Activated CD8-positive, alpha-beta T cell treated with anti-CD3 and anti-CD28 coated beads for 36 hours (primary cell): ENCODE results near the gene NOL6. TPM values are rescaled to one million over a fixed set of nuclear protein-coding genes. Genes with fewer than 3 reads are reported as not detected.
A peak's percentile ranks its signal among the peaks of the same experiment; 100 is the strongest.

Source experiments
- ATAC-seq: fragments of 200-7000 bp; cut with Tn5 transposase; one replicate; pipeline ENCODE4 v1.10.0; 2021; ENCODE audit warnings: mild to moderate bottlenecking, moderate library complexity
- CTCF ChIA-PET: fragments of 350-600 bp; sonication (Branson Sonifier 250); formaldehyde crosslinking; loops from one replicate; lab custom pipeline; 2021; ENCODE audit warnings: antibody characterized with exemption; lab: Charles Lee
- POLR2A ChIA-PET: fragments of 350-600 bp; sonication (Branson Sonifier 250); formaldehyde crosslinking; loops from one replicate; lab custom pipeline; 2021; ENCODE audit warnings: antibody characterized with exemption; lab: Charles Lee
- DNase-seq: peaks from one replicate; pipeline ENCODE4 v3.0.0-alpha.2; 2020
- H3K27ac Mint-ChIP-seq: one replicate; pipeline ENCODE4 v1.8.0; 2021; ENCODE audit warnings: mild to moderate bottlenecking, mixed read lengths
- H3K27me3 Mint-ChIP-seq: one replicate; pipeline ENCODE4 v1.8.0; 2021; ENCODE audit warnings: mixed read lengths
- H3K36me3 Mint-ChIP-seq: one replicate; pipeline ENCODE4 v1.8.0; 2021; ENCODE audit warnings: low read depth, mixed read lengths
- H3K4me1 Mint-ChIP-seq: one replicate; pipeline ENCODE4 v1.8.0; 2021; ENCODE audit warnings: low read depth, mixed read lengths
- H3K4me3 Mint-ChIP-seq: one replicate; pipeline ENCODE4 v1.8.0; 2021; ENCODE audit warnings: mild to moderate bottlenecking, moderate library complexity, mixed read lengths
- H3K9me3 Mint-ChIP-seq: one replicate; pipeline ENCODE4 v1.8.0; 2021; ENCODE audit warnings: mixed read lengths
- CTCF ChIP-seq: fragments of 200-600 bp; IDR thresholded peaks from one replicate; pipeline ENCODE4 v1.8.0; 2022; ENCODE audit warnings: antibody characterized with exemption, mild to moderate bottlenecking
- intact Hi-C: fragments of 100-400 bp; cut with micrococcal nuclease; formaldehyde crosslinking; loops from one replicate; pipeline ENCODE4 v1.10.0; 2022
- total RNA-seq, 2 experiments: library from RNA; stranded (reverse); gene quantifications; one replicate each; pipeline ENCODE4 v1.2.3, GENCODE V29; 2021

Gene NOL6
- total RNA-seq, 2 experiments from 2014 or later, result 45.5 to 45.9 TPM

DNA sequence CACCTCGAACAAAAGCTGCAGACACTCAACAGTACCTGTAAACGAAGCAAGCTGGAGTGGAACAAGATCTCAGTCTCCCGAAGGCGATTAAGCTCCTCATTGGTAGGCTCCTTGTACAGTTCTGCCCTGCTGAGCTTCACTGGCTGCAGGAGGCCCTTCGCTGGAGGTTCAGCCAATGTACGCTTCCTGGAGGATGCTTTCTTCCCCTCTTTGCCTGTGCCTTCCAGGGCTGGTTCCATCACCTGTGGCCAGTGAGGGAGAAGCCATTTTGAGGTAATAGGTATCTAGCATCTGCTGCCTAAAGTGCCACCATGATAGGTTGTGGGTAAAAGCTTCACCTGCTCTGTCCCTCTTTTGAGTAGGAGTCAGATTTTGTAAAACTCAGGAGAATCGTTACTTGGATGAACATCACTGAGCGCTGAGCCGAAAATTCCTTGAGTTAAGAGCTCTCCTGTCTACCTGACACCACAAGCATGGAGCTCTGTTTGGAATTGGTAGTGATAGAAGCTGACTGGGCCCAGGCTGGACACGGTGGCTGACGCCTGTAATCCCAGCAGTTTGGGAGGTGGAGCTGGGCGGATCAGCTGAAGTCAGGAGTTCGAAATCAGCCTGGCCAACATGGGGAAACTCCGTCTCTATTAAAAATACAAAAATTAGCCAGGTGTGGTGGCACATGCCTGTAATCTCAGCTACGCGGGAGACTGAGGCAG lies 1.4 kb downstream of the NOL6 start:
- no peak for DNase-seq
- peaks cover 44% of the 10 kb centered on the region for H3K36me3 Mint-ChIP-seq
- POLR2A ChIA-PET, result interaction anchor here (1.0 to 5.2 kb wide), 2 partner anchors 11 to 188 kb away, joined by 3 to 52 read pairs; no protein-coding TSS in a partner anchor

GRCh38 chr9:33471361-33471760 lies 2.4 kb downstream of the NOL6 start:
- TF ChIP-seq CTCF, result no peak
- Mint-ChIP-seq H3K27me3 (no peaks in the 10 kb centered on the region), H3K4me3 (peak overlapping the region; percentile 89), H3K4me1 (peaks cover 23% of the 10 kb centered on the region), H3K36me3 (peaks cover 47% of the 10 kb centered on the region), H3K9me3 (no peaks in the 10 kb centered on the region), H3K27ac (peak overlapping the region; percentile 3)
- intact Hi-C loops, result no loop called here
- ATAC-seq (no peak), DNase-seq (no peak)
- ChIA-PET CTCF (interaction anchor here (0.9 to 5.5 kb wide), 6 partner anchors 13 to 153 kb away, joined by 3 to 65 read pairs (median 18); no protein-coding TSS in a partner anchor), POLR2A (interaction anchor here (1.0 to 5.2 kb wide), 2 partner anchors 10 to 188 kb away, joined by 3 to 52 read pairs; no protein-coding TSS in a partner anchor)

More for the DNA sequence above, 1.4 kb downstream of the NOL6 start:
- Mint-ChIP-seq H3K27me3 (no peaks in the 10 kb centered on the region), H3K27ac (peak overlapping the region; percentile 3), H3K9me3 (no peaks in the 10 kb centered on the region), H3K4me3 (peak overlapping the region; percentile 89), H3K4me1 (peaks cover 23% of the 10 kb centered on the region)
- intact Hi-C loops, result no loop called here
- CTCF ChIA-PET, result interaction anchor here (0.9 to 5.5 kb wide), 9 partner anchors 10 to 190 kb away, joined by 3 to 65 read pairs (median 5); partner anchors contain the start of gene AQP3
- no peak for ATAC-seq
- TF ChIP-seq CTCF, result no peak

GRCh38 chr9:33469891-33470290 lies 3.8 kb downstream of the NOL6 start:
- Mint-ChIP-seq H3K27me3 (no peaks in the 10 kb centered on the region), H3K4me3 (no peak overlapping the region), H3K9me3 (no peaks in the 10 kb centered on the region), H3K27ac (no peak overlapping the region), H3K4me1 (peaks cover 23% of the 10 kb centered on the region), H3K36me3 (peaks cover 57% of the 10 kb centered on the region)
- intact Hi-C loops, result loop anchor here (5.0 kb wide), 1 partner anchor 68 kb away; the partner anchor contains the start of gene AQP7
- TF ChIP-seq CTCF, result no peak
- DNase-seq (no peak), ATAC-seq (no peak)
- ChIA-PET POLR2A (no interaction called here), CTCF (interaction anchor here (0.9 to 4.6 kb wide), 3 partner anchors 54 to 95 kb away, joined by 3 to 47 read pairs (median 6); no protein-coding TSS in a partner anchor)

- no peaks in the 10 kb centered on the region for H3K27me3 Mint-ChIP-seq
- H3K9me3 Mint-ChIP-seq, result no peaks in the 10 kb centered on the region
- CTCF ChIA-PET, result interaction anchor here (0.9 to 5.4 kb wide), 5 partner anchors 7 to 94 kb away, joined by 3 to 81 read pairs (median 17); partner anchors contain the start of gene AQP7
- no peak for TF ChIP-seq CTCF
- intact Hi-C loops, result loop anchor here (5.0 kb wide), 1 partner anchor 67 kb away; the partner anchor contains the start of gene AQP7
- H3K27ac Mint-ChIP-seq, result no peak overlapping the region
- no peak for DNase-seq
- H3K4me3 Mint-ChIP-seq, result no peak overlapping the region
- POLR2A ChIA-PET, result no interaction called here
- peaks cover 61% of the 10 kb centered on the region for H3K36me3 Mint-ChIP-seq
- H3K4me1 Mint-ChIP-seq, result peaks cover 22% of the 10 kb centered on the region
- ATAC-seq, result no peak
Measured at GRCh38 chr9:33468797-33469621, 4.7 kb downstream of the NOL6 start.
